Ascending aorta (tissue), 2 donors: Measurements from ENCODE around the gene FDPS. TPM values are rescaled to one million over a fixed set of nuclear protein-coding genes. Genes with fewer than 3 reads are reported as not detected.
A peak's percentile ranks its signal among the peaks of the same experiment; 100 is the strongest.

ENCODE experiments used
- DNase-seq, 2 donors: peaks; one replicate each; pipeline ENCODE4 v3.0.0-alpha.2; 2019; ENCODE audit warnings: low spot score in 2 of 2
- H3K27ac ChIP-seq, 2 donors: fragments of 200-600 bp; sonication (generic); one replicate each; pipeline ENCODE4 v1.5.1; 2016 to 2017; ENCODE audit warnings: mild to moderate bottlenecking in 1 of 2
- H3K27me3 ChIP-seq: fragments of 200-600 bp; sonication (generic); one replicate; pipeline ENCODE4 v1.5.1; 2017
- H3K36me3 ChIP-seq, 2 donors: fragments of 200-600 bp; sonication (generic); one replicate each; pipeline ENCODE4 v1.5.1; 2016
- H3K4me1 ChIP-seq, 2 donors: fragments of 200-600 bp; sonication (generic); one replicate each; pipeline ENCODE4 v1.5.1; 2016 to 2017; ENCODE audit warnings: mild to moderate bottlenecking in 1 of 2
- H3K4me3 ChIP-seq, 2 donors: fragments of 200-600 bp; sonication (generic); one replicate each; pipeline ENCODE4 v1.5.1; 2016 to 2017; ENCODE audit warnings: mild to moderate bottlenecking in 1 of 2
- H3K9me3 ChIP-seq, 2 donors: fragments of 200-600 bp; sonication (generic); one replicate each; pipeline ENCODE4 v1.5.1; 2016
- CTCF ChIP-seq, 3 experiments: fragments of 200-600 bp in 2 of 3; fragments of 450-650 bp in 1 of 3; sonication (generic) in 2 of 3; IDR thresholded peaks; one replicate each; pipeline ENCODE4 v1.5.1; 2016 to 2019; ENCODE audit warnings: antibody characterized with exemption in 3 of 3, mild to moderate bottlenecking in 1 of 3, moderate library complexity in 1 of 3
- intact Hi-C: fragments of 100-400 bp; cut with DNase I; formaldehyde crosslinking; loops from one replicate; pipeline ENCODE4 v1.15.1; 2023
- total RNA-seq: library from RNA; depleted of rRNA; stranded (reverse); fragments of >200 nt; gene quantifications from one replicate; pipeline ENCODE4 v1.1.0, GENCODE V29; 2016

Gene FDPS
- total RNA-seq, 1 donor from 2014 or later, result 51.7 TPM

- intact Hi-C loops, result loop anchor here (2.0 to 5.0 kb wide), 4 partner anchors 113 to 241 kb away; partner anchors contain the start of genes ASH1L, MTX1 and SLC50A1
- Histone ChIP-seq H3K4me1 (peaks cover 9 to 22% of the 10 kb centered on the region in 2 donors), H3K4me3 (peak overlapping the region; percentile 74 to 89), H3K27me3 (no peaks in the 10 kb centered on the region), H3K36me3 (peaks cover 6 to 17% of the 10 kb centered on the region in 2 donors), H3K9me3 (no peaks in the 10 kb centered on the region), H3K27ac (peak overlapping the region; percentile 96 to 97)
- DNase-seq, result no peak
- TF ChIP-seq CTCF (IDR thresholded peaks at IDR 0.05), result no peak
Measured at GRCh38 chr1:155321639-155322503, 13.2 kb downstream of the FDPS start.

GRCh38 chr1:155322571-155322952, 13.9 kb downstream of the FDPS start:
- Histone ChIP-seq H3K4me1 (peaks cover 9 to 22% of the 10 kb centered on the region in 2 donors), H3K27me3 (no peaks in the 10 kb centered on the region), H3K36me3 (peaks cover 10 to 20% of the 10 kb centered on the region in 2 donors), H3K27ac (peak overlapping the region; percentile 96 to 97), H3K4me3 (peak overlapping the region; percentile 74 to 89), H3K9me3 (no peaks in the 10 kb centered on the region)
- intact Hi-C loops, result loop anchor here (2.0 to 5.0 kb wide), 4 partner anchors 114 to 240 kb away; partner anchors contain the start of genes ASH1L, MTX1 and SLC50A1
- peak in 1 of 2 donors; percentile 78 for DNase-seq
- TF ChIP-seq CTCF (IDR thresholded peaks at IDR 0.05), result no peak

GRCh38 chr1:155322953-155323728, 14.5 kb downstream of the FDPS start:
- peak; percentile 96 to 98 (median 97) for TF ChIP-seq CTCF (IDR thresholded peaks at IDR 0.05)
- peak overlapping the region; percentile 96 to 97 for H3K27ac ChIP-seq
- intact Hi-C loops, result loop anchor here (1.0 to 5.0 kb wide), 6 partner anchors 46 to 240 kb away; partner anchors contain the start of genes ASH1L, HCN3, MTX1 and SLC50A1
- peaks cover 9 to 22% of the 10 kb centered on the region in 2 donors for H3K4me1 ChIP-seq
- H3K4me3 ChIP-seq, result peak overlapping the region; percentile 74 to 89
- no peaks in the 10 kb centered on the region for H3K27me3 ChIP-seq
- DNase-seq, result peak; percentile 86 to 97
- H3K9me3 ChIP-seq, result no peaks in the 10 kb centered on the region
- H3K36me3 ChIP-seq, result peaks cover 16 to 20% of the 10 kb centered on the region in 2 donors

GRCh38 chr1:155323729-155324036, 15.0 kb downstream of the FDPS start:
- Histone ChIP-seq H3K36me3 (peaks cover 19 to 20% of the 10 kb centered on the region in 2 donors), H3K4me3 (peak overlapping the region; percentile 74 to 89), H3K27ac (peak overlapping the region; percentile 96 to 97), H3K9me3 (no peaks in the 10 kb centered on the region), H3K27me3 (no peaks in the 10 kb centered on the region), H3K4me1 (peaks cover 9 to 22% of the 10 kb centered on the region in 2 donors)
- no peak for TF ChIP-seq CTCF (IDR thresholded peaks at IDR 0.05)
- intact Hi-C loops, result loop anchor here (1.0 to 5.0 kb wide), 9 partner anchors 15 to 287 kb away; partner anchors contain the start of genes ASH1L, ENTREP3, FDPS and HCN3
- peak; percentile 51 to 93 for DNase-seq

GRCh38 chr1:155324037-155324716, 15.5 kb downstream of the FDPS start:
- H3K36me3 ChIP-seq, result peaks cover 19 to 22% of the 10 kb centered on the region in 2 donors
- no peaks in the 10 kb centered on the region for H3K9me3 ChIP-seq
- peak overlapping the region; percentile 96 to 97 for H3K27ac ChIP-seq
- H3K4me1 ChIP-seq, result peaks cover 9 to 22% of the 10 kb centered on the region in 2 donors
- no peaks in the 10 kb centered on the region for H3K27me3 ChIP-seq
- TF ChIP-seq CTCF (IDR thresholded peaks at IDR 0.05), result no peak
- intact Hi-C loops, result loop anchor here (1.0 to 5.0 kb wide), 4 partner anchors 16 to 286 kb away; partner anchors contain the start of genes ENTREP3, FDPS and MSTO1
- peak; percentile 88 to 97 for DNase-seq
- H3K4me3 ChIP-seq, result peak overlapping the region; percentile 74 to 89
